Astrocyte (in vitro differentiated cells and primary cell): ENCODE measurements around the gene RPL26.

Experiments used
- CTCF ChIP-seq: IDR thresholded peaks from 2 replicates; pipeline ENCODE4 v1.5.1; 2011; ENCODE audit warnings: low read depth, mild to moderate bottlenecking, inconsistent platforms, low read length, moderate library complexity; ENCODE audit not compliant: insufficient read depth
- EZH2 ChIP-seq: IDR thresholded peaks from 2 replicates; pipeline ENCODE4 v1.6.1; 2012; ENCODE audit warnings: mild to moderate bottlenecking, low read length, inconsistent platforms; ENCODE audit not compliant: insufficient read depth

GRCh38 chr17:8417806-8418205 lies 34.8 kb upstream of the RPL26 start:
- TF ChIP-seq CTCF, result no peak
- TF ChIP-seq EZH2, result no peak
